Colon (tissue), 2 donors: Measurements from ENCODE around the gene NFATC2.

ENCODE experiments used
- FAIRE-seq: peaks from 2 replicates; lab custom pipeline; 2012; peaks lifted over from hg19 to GRCh38; lab: Jason Lieb, UNC
- donor health status: control.
- donor health status: control.

Gene NFATC2

GRCh38 chr20:51388756-51389542, 153.6 kb downstream of the NFATC2 start:
- no peak for FAIRE-seq

GRCh38 chr20:51388227-51388626, 154.3 kb downstream of the NFATC2 start:
- FAIRE-seq: no peak

GRCh38 chr20:51387125-51387875, 155.2 kb downstream of the NFATC2 start:
- FAIRE-seq: no peak

GRCh38 chr20:51386586-51386985, 155.9 kb downstream of the NFATC2 start:
- no peak for FAIRE-seq

GRCh38 chr20:51385646-51386530, 156.6 kb downstream of the NFATC2 start:
- FAIRE-seq: no peak

- no peak for FAIRE-seq
Observed at GRCh38 chr20:51384875-51385274, 157.6 kb downstream of the NFATC2 start.

GRCh38 chr20:51383891-51384510, 158.5 kb downstream of the NFATC2 start:
- FAIRE-seq: no peak

GRCh38 chr20:51382986-51383821, 159.3 kb downstream of the NFATC2 start:
- no peak for FAIRE-seq

- no peak for FAIRE-seq
Observed at GRCh38 chr20:51382111-51382985, 160.2 kb downstream of the NFATC2 start.

- no peak for FAIRE-seq
Observed at GRCh38 chr20:51381557-51381956, 161.0 kb downstream of the NFATC2 start.

GRCh38 chr20:51380401-51381385, 161.8 kb downstream of the NFATC2 start:
- no peak for FAIRE-seq

- no peak for FAIRE-seq
Observed at GRCh38 chr20:51379601-51380341, 162.7 kb downstream of the NFATC2 start.

GRCh38 chr20:51378171-51378928, 164.2 kb downstream of the NFATC2 start:
- no peak for FAIRE-seq

- no peak for FAIRE-seq
Observed at GRCh38 chr20:51377132-51377531, 165.4 kb downstream of the NFATC2 start.

- FAIRE-seq: no peak
Observed at GRCh38 chr20:51376111-51376510, 166.4 kb downstream of the NFATC2 start.

- no peak for FAIRE-seq
Observed at GRCh38 chr20:51375561-51375960, 167.0 kb downstream of the NFATC2 start.

- no peak for FAIRE-seq
Observed at GRCh38 chr20:51374961-51375360, 167.6 kb downstream of the NFATC2 start.
